Right lobe of liver (tissue), 6 donors: ENCODE data around the gene GRHL3. TPM values are rescaled to one million over a fixed set of nuclear protein-coding genes. Genes with fewer than 3 reads are reported as not detected.
A peak's percentile ranks its signal among the peaks of the same experiment; 100 is the strongest.

Source experiments
- ATAC-seq, 4 donors: fragments of 200-7000 bp; cut with Tn5 transposase; one replicate each; pipeline ENCODE4 v1.9.1; 2020; ENCODE audit warnings: mild to moderate bottlenecking in 4 of 4, moderate library complexity in 4 of 4
- DNase-seq, 3 donors: peaks; one replicate each; pipeline ENCODE4 v3.0.0-alpha.2; 2020
- H3K27ac ChIP-seq, 3 donors: fragments of 200-600 bp; one replicate each; pipeline ENCODE4 v1.8.0; 2022
- H3K27me3 ChIP-seq, 2 donors: fragments of 200-600 bp; one replicate each; pipeline ENCODE4 v1.8.0; 2022
- H3K36me3 ChIP-seq, 4 donors: fragments of 200-600 bp; sonication (generic) in 1 of 4; one replicate each; pipeline versions ENCODE4 v1.5.1 to v1.8.0; 2017 to 2022; ENCODE audit warnings: control low read depth in 1 of 4
- H3K4me1 ChIP-seq, 4 donors: fragments of 200-600 bp; sonication (generic) in 1 of 4; one replicate each; pipeline versions ENCODE4 v1.5.1 to v1.8.0; 2017 to 2022; ENCODE audit warnings: control low read depth in 1 of 4
- H3K4me3 ChIP-seq, 3 donors: fragments of 200-600 bp; one replicate each; pipeline ENCODE4 v1.8.0; 2022
- H3K9me3 ChIP-seq, 4 donors: fragments of 200-600 bp; sonication (generic) in 1 of 4; one replicate each; pipeline versions ENCODE4 v1.5.1 to v1.8.0; 2017 to 2022; ENCODE audit warnings: control low read depth in 1 of 4
- CTCF ChIP-seq, 4 donors: fragments of 200-600 bp in 3 of 4; fragments of 450-650 bp in 1 of 4; IDR thresholded peaks; one replicate each; pipeline versions ENCODE4 v1.5.1 to v1.8.0; 2016 to 2022; ENCODE audit warnings: antibody characterized with exemption in 4 of 4, mild to moderate bottlenecking in 2 of 4
- POLR2A ChIP-seq: fragments of 450-650 bp; IDR thresholded peaks from one replicate; pipeline ENCODE4 v1.6.1; 2017; ENCODE audit warnings: antibody characterized with exemption, mild to moderate bottlenecking
- WGBS: methylation state at CpG from one replicate; pipeline ENCODE4 v1.1.6; 2018; ENCODE audit warnings: low coverage, low lambda C conversion rate; ENCODE audit not compliant: insufficient coverage; ENCODE audit errors: missing lambda C conversion rate; 5-methylcytosine and 5-hydroxymethylcytosine counted together
- intact Hi-C, 2 donors: fragments of 100-400 bp; cut with DNase I; formaldehyde crosslinking; loops; one replicate each; pipeline versions ENCODE4 v1.11.2 to v1.14.1; 2022
- total RNA-seq, 6 experiments: library from RNA; depleted of rRNA in 2 of 6; stranded (reverse); fragments of >200 nt in 2 of 6; fragmentation: NEBNext Ultra II Directional in 3 of 6; extraction: Animal tissue kit (Norgen Biotek cat#: 25700) in 3 of 6; gene quantifications; one replicate each; pipeline versions ENCODE4 v1.1.0 to v1.2.4, GENCODE V29; 2016 to 2023
- donor health status: DM: no; HTN: yes; CAD: no.
- donor health status: DM: no; HTN: no; CAD: no.
- donor health status: DM: no; HTN: no; CAD: no.
- donor health status: DM: no; HTN: yes; CAD: no.
- donor health status: DM: no; HTN: yes; CAD: no.

The GRHL3 gene
- total RNA-seq, 6 experiments from 2014 or later: 0.20 to 1.00 (median 0.26) TPM; not detected in 1

- 60% methylated on average over 11 of the region's 12 CpGs for WGBS
These were observed 41.6 kb upstream of the GRHL3 start for GRCh38 chr1:24277420-24278169.

GRCh38 chr1:24278726-24279125 is 40.4 kb upstream of the GRHL3 start:
- H3K27ac ChIP-seq: no peak overlapping the region
- TF ChIP-seq POLR2A (no peak), CTCF (IDR thresholded peaks at IDR 0.05) (no peak)
- H3K4me1 ChIP-seq: peaks cover 0 to 12% (median 0%) of the 10 kb centered on the region in 4 donors
- ATAC-seq (no peak), DNase-seq (peak in 1 of 3 donors; percentile 36)
- intact Hi-C loops: no loop called here
- H3K36me3 ChIP-seq: no peaks in the 10 kb centered on the region
- 60% methylated on average over 1 of the region's 3 CpGs for WGBS
- H3K9me3 ChIP-seq: no peaks in the 10 kb centered on the region
- H3K4me3 ChIP-seq: no peak overlapping the region
- H3K27me3 ChIP-seq: no peaks in the 10 kb centered on the region

More at GRCh38 chr1:24277420-24278169, 41.6 kb upstream of the GRHL3 start:
- no peaks in the 10 kb centered on the region for H3K9me3 ChIP-seq
- H3K27ac ChIP-seq: no peak overlapping the region
- no peak for DNase-seq
- no peaks in the 10 kb centered on the region for H3K27me3 ChIP-seq
- ATAC-seq: peak in 1 of 4 donors; percentile 55
- no peak for TF ChIP-seq POLR2A
- TF ChIP-seq CTCF (IDR thresholded peaks at IDR 0.05): no peak
- no peaks in the 10 kb centered on the region for H3K36me3 ChIP-seq
- intact Hi-C loops: no loop called here
- no peak overlapping the region for H3K4me3 ChIP-seq
- peaks cover 0 to 12% (median 0%) of the 10 kb centered on the region in 4 donors for H3K4me1 ChIP-seq

- no peak overlapping the region for H3K4me3 ChIP-seq
- peak in 3 of 4 donors; percentile 30 to 62 (median 33) for ATAC-seq
- no peak overlapping the region for H3K27ac ChIP-seq
- no peak for TF ChIP-seq POLR2A
- no peak for TF ChIP-seq CTCF (IDR thresholded peaks at IDR 0.05)
- no peaks in the 10 kb centered on the region for H3K9me3 ChIP-seq
- intact Hi-C loops: no loop called here
- H3K36me3 ChIP-seq: no peaks in the 10 kb centered on the region
- WGBS: 56% methylated on average over 4 of the region's 5 CpGs
- H3K4me1 ChIP-seq: peaks cover 0 to 22% (median 0%) of the 10 kb centered on the region in 4 donors
- no peaks in the 10 kb centered on the region for H3K27me3 ChIP-seq
- DNase-seq: no peak
These were observed 39.4 kb upstream of the GRHL3 start for GRCh38 chr1:24279590-24280232.

GRCh38 chr1:24281591-24281990 is 37.6 kb upstream of the GRHL3 start:
- H3K27me3 ChIP-seq: no peaks in the 10 kb centered on the region
- intact Hi-C loops: no loop called here
- WGBS: 60% methylated on average over 1 of the region's 2 CpGs
- H3K27ac ChIP-seq: no peak overlapping the region
- ATAC-seq (no peak), DNase-seq (no peak)
- no peaks in the 10 kb centered on the region for H3K9me3 ChIP-seq
- peaks cover 0 to 23% (median 0%) of the 10 kb centered on the region in 4 donors for H3K4me1 ChIP-seq
- H3K4me3 ChIP-seq: no peak overlapping the region
- no peak for TF ChIP-seq POLR2A
- no peak for TF ChIP-seq CTCF (IDR thresholded peaks at IDR 0.05)
- no peaks in the 10 kb centered on the region for H3K36me3 ChIP-seq
